Immature natural killer cell (primary cell): ENCODE measurements around the gene SEPTIN8. TPM values are rescaled to one million over a fixed set of nuclear protein-coding genes. Genes with fewer than 3 reads are reported as not detected.

Source experiments
- DNase-seq, 3 donors: peaks; one replicate each; pipeline ENCODE4 v3.0.0; 2022; ENCODE audit warnings: mixed read lengths in 1 of 3
- H3K27ac Mint-ChIP-seq, 6 donors: one replicate each; pipeline ENCODE4 v1.8.0; 2020; ENCODE audit warnings: mixed read lengths in 6 of 6, mild to moderate bottlenecking in 5 of 6, inconsistent platforms in 4 of 6, moderate library complexity in 3 of 6
- H3K27me3 Mint-ChIP-seq, 3 donors: one replicate each; pipeline ENCODE4 v1.8.0; 2020 to 2021; ENCODE audit warnings: low read depth in 3 of 3, mild to moderate bottlenecking in 3 of 3, mixed read lengths in 3 of 3, moderate library complexity in 3 of 3, inconsistent platforms in 1 of 3
- H3K36me3 Mint-ChIP-seq, 3 donors: one replicate each; pipeline ENCODE4 v1.8.0; 2020; ENCODE audit warnings: mixed read lengths in 3 of 3, inconsistent platforms in 2 of 3, mild to moderate bottlenecking in 2 of 3
- H3K4me1 Mint-ChIP-seq, 2 donors: one replicate each; pipeline ENCODE4 v1.8.0; 2020; ENCODE audit warnings: inconsistent platforms in 2 of 2, mild to moderate bottlenecking in 2 of 2, mixed read lengths in 2 of 2, moderate library complexity in 1 of 2
- H3K4me3 Mint-ChIP-seq, 5 donors: one replicate each; pipeline ENCODE4 v1.8.0; 2020; ENCODE audit warnings: mild to moderate bottlenecking in 5 of 5, mixed read lengths in 5 of 5, inconsistent platforms in 3 of 5, moderate library complexity in 3 of 5
- H3K9me3 Mint-ChIP-seq, 6 donors: one replicate each; pipeline ENCODE4 v1.8.0; 2020; ENCODE audit warnings: mild to moderate bottlenecking in 6 of 6, mixed read lengths in 6 of 6, inconsistent platforms in 4 of 6, moderate library complexity in 3 of 6
- polyA plus RNA-seq, 3 donors: library from polyadenylated mRNA; unstranded; fragments of 300-500 nt; fragmentation: Illumina TruSeq; gene quantifications; one replicate each; pipeline ENCODE4 v1.2.3, GENCODE V29; 2021

SEPTIN8 gene
- polyA plus RNA-seq, 3 donors from 2014 or later: 0.79 to 1.3 (median 1.2) TPM

- Mint-ChIP-seq H3K27me3 (peaks cover 0 to 2% (median 1%) of the 10 kb centered on the region in 3 donors), H3K36me3 (peaks cover 0 to 15% (median 3%) of the 10 kb centered on the region in 3 donors), H3K9me3 (no peaks in the 10 kb centered on the region)
Observed at GRCh38 chr5:132761321-132762240, 15.5 kb downstream of the SEPTIN8 start.

GRCh38 chr5:132760601-132761317 lies 16.3 kb downstream of the SEPTIN8 start:
- peaks cover 0 to 15% (median 3%) of the 10 kb centered on the region in 3 donors for H3K36me3 Mint-ChIP-seq
- no peaks in the 10 kb centered on the region for H3K9me3 Mint-ChIP-seq
- DNase-seq: no peak
- no peak overlapping the region for H3K4me3 Mint-ChIP-seq
- H3K4me1 Mint-ChIP-seq: no peaks in the 10 kb centered on the region
- H3K27me3 Mint-ChIP-seq: peaks cover 0 to 2% (median 1%) of the 10 kb centered on the region in 3 donors
- H3K27ac Mint-ChIP-seq: no peak overlapping the region

More at GRCh38 chr5:132761321-132762240, 15.5 kb downstream of the SEPTIN8 start:
- H3K27ac Mint-ChIP-seq: no peak overlapping the region
- H3K4me3 Mint-ChIP-seq: no peak overlapping the region
- H3K4me1 Mint-ChIP-seq: no peaks in the 10 kb centered on the region
- DNase-seq: no peak

- Mint-ChIP-seq H3K27me3 (peaks cover 0 to 2% (median 1%) of the 10 kb centered on the region in 3 donors), H3K4me1 (no peaks in the 10 kb centered on the region), H3K27ac (no peak overlapping the region), H3K4me3 (no peak overlapping the region), H3K9me3 (no peaks in the 10 kb centered on the region), H3K36me3 (peaks cover 0 to 15% (median 3%) of the 10 kb centered on the region in 3 donors)
- no peak for DNase-seq
Observed at GRCh38 chr5:132760049-132760420, 17.0 kb downstream of the SEPTIN8 start.

GRCh38 chr5:132759114-132760048 lies 17.7 kb downstream of the SEPTIN8 start:
- Mint-ChIP-seq H3K27ac (no peak overlapping the region), H3K36me3 (peaks cover 0 to 15% (median 3%) of the 10 kb centered on the region in 3 donors), H3K9me3 (no peaks in the 10 kb centered on the region), H3K27me3 (peaks cover 0 to 2% (median 1%) of the 10 kb centered on the region in 3 donors), H3K4me3 (no peak overlapping the region), H3K4me1 (no peaks in the 10 kb centered on the region)
- no peak for DNase-seq

GRCh38 chr5:132758451-132758850 lies 18.6 kb downstream of the SEPTIN8 start:
- no peak overlapping the region for H3K27ac Mint-ChIP-seq

GRCh38 chr5:132756542-132756941 lies 20.5 kb downstream of the SEPTIN8 start:
- H3K27ac Mint-ChIP-seq: no peak overlapping the region
- peaks cover 0 to 9% (median 3%) of the 10 kb centered on the region in 3 donors for H3K36me3 Mint-ChIP-seq
- DNase-seq: no peak
- peaks cover 0 to 2% (median 1%) of the 10 kb centered on the region in 3 donors for H3K27me3 Mint-ChIP-seq
- H3K4me1 Mint-ChIP-seq: no peaks in the 10 kb centered on the region
- no peak overlapping the region for H3K4me3 Mint-ChIP-seq
- H3K9me3 Mint-ChIP-seq: no peaks in the 10 kb centered on the region

More at GRCh38 chr5:132758451-132758850, 18.6 kb downstream of the SEPTIN8 start:
- H3K36me3 Mint-ChIP-seq: peaks cover 0 to 15% (median 3%) of the 10 kb centered on the region in 3 donors
- DNase-seq: no peak
- no peaks in the 10 kb centered on the region for H3K9me3 Mint-ChIP-seq
- H3K4me3 Mint-ChIP-seq: no peak overlapping the region
- peaks cover 0 to 1% (median 0%) of the 10 kb centered on the region in 3 donors for H3K27me3 Mint-ChIP-seq
- H3K4me1 Mint-ChIP-seq: no peaks in the 10 kb centered on the region

- no peaks in the 10 kb centered on the region for H3K4me1 Mint-ChIP-seq
- no peak for DNase-seq
- H3K27ac Mint-ChIP-seq: no peak overlapping the region
- peaks cover 0 to 3% (median 0%) of the 10 kb centered on the region in 3 donors for H3K36me3 Mint-ChIP-seq
- peaks cover 0 to 2% (median 1%) of the 10 kb centered on the region in 3 donors for H3K27me3 Mint-ChIP-seq
- H3K4me3 Mint-ChIP-seq: no peak overlapping the region
- no peaks in the 10 kb centered on the region for H3K9me3 Mint-ChIP-seq
Observed at GRCh38 chr5:132754947-132755346, 22.1 kb downstream of the SEPTIN8 start.

GRCh38 chr5:132754111-132754510 lies 22.9 kb downstream of the SEPTIN8 start:
- Mint-ChIP-seq H3K36me3 (peaks cover 0 to 3% (median 0%) of the 10 kb centered on the region in 3 donors), H3K4me1 (no peaks in the 10 kb centered on the region), H3K27me3 (peaks cover 0 to 3% (median 2%) of the 10 kb centered on the region in 3 donors), H3K4me3 (no peak overlapping the region), H3K9me3 (no peaks in the 10 kb centered on the region), H3K27ac (no peak overlapping the region)
- no peak for DNase-seq

- H3K27me3 Mint-ChIP-seq: peaks cover 0 to 3% (median 2%) of the 10 kb centered on the region in 3 donors
Observed at GRCh38 chr5:132753135-132753987, 23.7 kb downstream of the SEPTIN8 start.

GRCh38 chr5:132752581-132753125 lies 24.4 kb downstream of the SEPTIN8 start:
- Mint-ChIP-seq H3K9me3 (no peaks in the 10 kb centered on the region), H3K27me3 (peaks cover 0 to 3% (median 2%) of the 10 kb centered on the region in 3 donors), H3K4me3 (no peak overlapping the region), H3K27ac (no peak overlapping the region), H3K4me1 (no peaks in the 10 kb centered on the region), H3K36me3 (no peaks in the 10 kb centered on the region)
- no peak for DNase-seq

More at GRCh38 chr5:132753135-132753987, 23.7 kb downstream of the SEPTIN8 start:
- H3K4me1 Mint-ChIP-seq: no peaks in the 10 kb centered on the region
- no peak overlapping the region for H3K27ac Mint-ChIP-seq
- no peaks in the 10 kb centered on the region for H3K9me3 Mint-ChIP-seq
- H3K36me3 Mint-ChIP-seq: no peaks in the 10 kb centered on the region
- DNase-seq: no peak
- no peak overlapping the region for H3K4me3 Mint-ChIP-seq

GRCh38 chr5:132751971-132752580 lies 25.0 kb downstream of the SEPTIN8 start:
- no peaks in the 10 kb centered on the region for H3K36me3 Mint-ChIP-seq
- no peaks in the 10 kb centered on the region for H3K9me3 Mint-ChIP-seq
- H3K4me1 Mint-ChIP-seq: no peaks in the 10 kb centered on the region
- H3K27me3 Mint-ChIP-seq: peaks cover 0 to 3% (median 2%) of the 10 kb centered on the region in 3 donors
- no peak overlapping the region for H3K4me3 Mint-ChIP-seq
- no peak for DNase-seq
- H3K27ac Mint-ChIP-seq: no peak overlapping the region

GRCh38 chr5:132751444-132751843 lies 25.6 kb downstream of the SEPTIN8 start:
- no peak for DNase-seq
- H3K4me1 Mint-ChIP-seq: peaks cover 0 to 2% of the 10 kb centered on the region in 2 donors
- no peak overlapping the region for H3K27ac Mint-ChIP-seq
- peaks cover 0 to 3% (median 2%) of the 10 kb centered on the region in 3 donors for H3K27me3 Mint-ChIP-seq
- no peak overlapping the region for H3K4me3 Mint-ChIP-seq
- H3K36me3 Mint-ChIP-seq: no peaks in the 10 kb centered on the region
- H3K9me3 Mint-ChIP-seq: peaks cover 0 to 2% (median 0%) of the 10 kb centered on the region in 6 donors
